Smooth muscle cell (in vitro differentiated cells): ENCODE data around the gene LRP3. TPM values are rescaled to one million over a fixed set of nuclear protein-coding genes. Genes with fewer than 3 reads are reported as not detected.

Experiments used
- DNase-seq: peaks from one replicate; lab custom pipeline; 2025; ENCODE audit not compliant: unreplicated experiment; lab: John Stamatoyannopoulos, UW
- H2AFZ ChIP-seq: fragments of 200-600 bp; sonication (generic); 2 replicates; pipeline ENCODE4 v1.6.0; 2016; ENCODE audit warnings: antibody characterized with exemption, low read depth, mild to moderate bottlenecking
- H3F3A ChIP-seq: fragments of 200-600 bp; sonication (generic); 2 replicates; pipeline ENCODE4 v1.6.0; 2017; ENCODE audit warnings: antibody characterized with exemption, low read depth
- H3K27ac ChIP-seq: fragments of 200-600 bp; sonication (generic); 2 replicates; pipeline ENCODE4 v1.5.1; 2016; ENCODE audit warnings: low read depth, mild to moderate bottlenecking
- H3K27me3 ChIP-seq: fragments of 200-600 bp; sonication (generic); 2 replicates; pipeline ENCODE4 v1.6.1; 2016; ENCODE audit warnings: low read depth, mild to moderate bottlenecking
- H3K36me3 ChIP-seq: fragments of 200-600 bp; sonication (generic); 2 replicates; pipeline ENCODE4 v1.5.1; 2016; ENCODE audit warnings: low read depth
- H3K4me1 ChIP-seq: fragments of 200-600 bp; sonication (generic); 2 replicates; pipeline ENCODE4 v1.5.1; 2016; ENCODE audit warnings: low read depth
- H3K4me2 ChIP-seq: fragments of 200-600 bp; sonication (generic); 2 replicates; pipeline ENCODE4 v1.6.0; 2016; ENCODE audit warnings: mild to moderate bottlenecking
- H3K4me3 ChIP-seq: fragments of 200-600 bp; sonication (generic); 2 replicates; pipeline ENCODE4 v1.5.1; 2016; ENCODE audit warnings: mild to moderate bottlenecking
- H3K79me2 ChIP-seq: fragments of 200-600 bp; sonication (generic); 2 replicates; pipeline ENCODE4 v1.6.0; 2016; ENCODE audit warnings: low read depth, mild to moderate bottlenecking
- H3K9ac ChIP-seq: fragments of 200-600 bp; sonication (generic); 2 replicates; pipeline ENCODE4 v1.6.0; 2016; ENCODE audit warnings: low read depth
- H3K9me3 ChIP-seq: fragments of 200-600 bp; sonication (generic); replicated peaks from 2 replicates; pipeline ENCODE4 v1.5.1; 2016; ENCODE audit warnings: low read depth
- H4K20me1 ChIP-seq: fragments of 200-600 bp; sonication (generic); 2 replicates; pipeline ENCODE4 v1.6.0; 2016; ENCODE audit warnings: low read depth
- CTCF ChIP-seq: fragments of 200-600 bp; sonication (generic); IDR thresholded peaks from 2 replicates; pipeline ENCODE4 v1.5.1; 2017; ENCODE audit warnings: borderline replicate concordance, mild to moderate bottlenecking, antibody characterized with exemption; ENCODE audit not compliant: insufficient read depth, poor library complexity, severe bottlenecking
- WGBS: methylation state at CpG from one replicate; pipeline ENCODE4 v1.1.7; 2016; ENCODE audit warnings: low lambda C conversion rate; 5-methylcytosine and 5-hydroxymethylcytosine counted together
- polyA plus RNA-seq: library from polyadenylated mRNA; unstranded; fragments of >200 nt; fragmentation: Nextera tagmentation; extraction: Ambion mirVana; gene quantifications from 2 replicates; pipeline ENCODE4 v1.2.1, GENCODE V29; 2016
- total RNA-seq: library from RNA; depleted of rRNA; stranded (reverse); fragments of >200 nt; gene quantifications from 2 replicates; pipeline ENCODE4 v1.2.3, GENCODE V29; 2014

The LRP3 gene
- total and polyA plus RNA-seq, 2 experiments from 2014 or later: 13.5 to 30.5 TPM

GRCh38 chr19:33241091-33241529, 47.0 kb downstream of the LRP3 start:
- no peak overlapping the region for H2AFZ ChIP-seq
- H3K27me3 ChIP-seq: no peaks in the 10 kb centered on the region
- no peak overlapping the region for H3K4me2 ChIP-seq
- no peaks in the 10 kb centered on the region for H4K20me1 ChIP-seq
- DNase-seq: no peak
- no peaks in the 10 kb centered on the region for H3F3A ChIP-seq
- WGBS: 88% methylated on average over 11 of the region's 11 CpGs
- no peak overlapping the region for H3K4me3 ChIP-seq
- no peaks in the 10 kb centered on the region for H3K36me3 ChIP-seq
- H3K9me3 ChIP-seq: no peaks in the 10 kb centered on the region
- no peaks in the 10 kb centered on the region for H3K79me2 ChIP-seq
- TF ChIP-seq CTCF: no peak
- H3K27ac ChIP-seq: no peak overlapping the region
- H3K4me1 ChIP-seq: no peaks in the 10 kb centered on the region
- H3K9ac ChIP-seq: no peak overlapping the region

DNA sequence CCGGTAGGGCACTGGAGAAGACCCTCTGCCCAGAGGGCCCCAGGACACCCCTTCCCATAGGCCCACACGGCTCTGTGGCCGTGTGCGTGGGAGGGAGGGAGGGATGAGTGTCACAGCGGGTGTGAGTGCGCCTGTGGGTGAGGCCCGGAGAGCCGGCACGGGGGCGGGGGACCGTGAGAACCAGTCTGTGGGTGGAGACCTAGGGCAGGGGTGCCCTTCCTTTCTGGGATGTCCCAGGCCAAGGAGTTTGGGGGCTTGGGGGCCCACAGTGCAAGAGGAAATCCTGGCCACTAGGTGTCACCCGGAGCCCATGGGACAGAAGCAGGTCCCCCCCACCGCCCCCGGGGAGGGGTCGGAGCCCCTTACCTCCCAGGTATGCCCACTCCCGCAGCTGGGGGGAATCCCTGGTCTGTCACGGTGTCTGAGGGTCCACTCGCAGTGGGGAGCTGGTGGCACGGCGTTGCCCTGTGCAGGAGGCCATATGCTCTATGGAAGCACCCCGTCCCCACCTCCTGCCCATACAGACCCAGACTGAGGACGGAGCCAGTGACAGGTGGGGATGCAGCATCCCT, 47.5 kb downstream of the LRP3 start:
- Histone ChIP-seq H3K9me3 (no peaks in the 10 kb centered on the region), H2AFZ (no peak overlapping the region), H3K36me3 (no peaks in the 10 kb centered on the region), H3K4me1 (no peaks in the 10 kb centered on the region), H3K79me2 (no peaks in the 10 kb centered on the region), H4K20me1 (no peaks in the 10 kb centered on the region), H3K9ac (no peak overlapping the region), H3K27ac (no peak overlapping the region), H3K4me2 (no peak overlapping the region), H3F3A (no peaks in the 10 kb centered on the region), H3K4me3 (no peak overlapping the region), H3K27me3 (no peaks in the 10 kb centered on the region)
- TF ChIP-seq CTCF: peak; percentile 78
- no peak for DNase-seq
- WGBS: 44% methylated on average over 11 of the region's 22 CpGs

GRCh38 chr19:33242131-33242530, 48.0 kb downstream of the LRP3 start:
- Histone ChIP-seq H3K79me2 (no peaks in the 10 kb centered on the region), H3K4me3 (no peak overlapping the region), H3K4me1 (no peaks in the 10 kb centered on the region), H3K9me3 (no peaks in the 10 kb centered on the region), H3K36me3 (no peaks in the 10 kb centered on the region), H3K27me3 (no peaks in the 10 kb centered on the region), H3K4me2 (no peak overlapping the region), H3K9ac (no peak overlapping the region), H3K27ac (no peak overlapping the region), H4K20me1 (no peaks in the 10 kb centered on the region), H3F3A (no peaks in the 10 kb centered on the region), H2AFZ (no peak overlapping the region)
- 89% methylated on average over 10 of the region's 10 CpGs for WGBS
- no peak for TF ChIP-seq CTCF
- no peak for DNase-seq

DNA sequence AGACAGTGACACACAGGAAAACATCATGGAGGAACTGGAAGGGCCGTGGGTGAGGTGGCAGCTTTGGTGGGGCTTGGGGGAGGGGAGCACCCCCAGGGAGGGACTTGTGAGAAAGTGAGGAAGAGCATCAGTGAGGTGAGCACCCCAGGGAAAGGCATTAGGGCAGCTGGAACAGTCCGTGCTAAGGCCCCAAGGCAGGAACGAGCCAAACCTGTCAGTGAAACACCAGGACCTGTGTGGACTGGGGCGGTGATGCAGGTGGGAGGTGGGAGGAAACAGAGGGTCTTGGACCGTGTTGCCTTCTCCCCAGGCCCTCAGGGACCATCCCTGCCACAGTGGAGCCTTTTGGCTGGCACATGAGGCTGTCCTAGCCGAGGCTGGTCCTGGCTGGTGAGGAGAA, 48.8 kb downstream of the LRP3 start:
- H3K36me3 ChIP-seq: no peaks in the 10 kb centered on the region
- H3K9me3 ChIP-seq: no peaks in the 10 kb centered on the region
- H3K79me2 ChIP-seq: no peaks in the 10 kb centered on the region
- no peak overlapping the region for H2AFZ ChIP-seq
- no peaks in the 10 kb centered on the region for H4K20me1 ChIP-seq
- H3K9ac ChIP-seq: no peak overlapping the region
- H3K27me3 ChIP-seq: no peaks in the 10 kb centered on the region
- WGBS: 84% methylated on average over 6 of the region's 6 CpGs
- no peaks in the 10 kb centered on the region for H3K4me1 ChIP-seq
- H3K27ac ChIP-seq: no peak overlapping the region
- H3K4me2 ChIP-seq: no peak overlapping the region
- no peaks in the 10 kb centered on the region for H3F3A ChIP-seq
- no peak for TF ChIP-seq CTCF
- no peak overlapping the region for H3K4me3 ChIP-seq
- no peak for DNase-seq
